PC-9 (cell line): ENCODE results near the gene PLEKHG1.

Experiments used
- EZH2 ChIP-seq: fragments of 200-600 bp; sonication (generic); IDR thresholded peaks from 2 replicates; pipeline ENCODE4 v1.8.0; 2017; ENCODE audit warnings: antibody characterized with exemption, low read depth
- TF ChIP-seq, protein P1 (sequence below): fragments of 200-600 bp; sonication (generic); conservative IDR thresholded peaks from 2 replicates; pipeline ENCODE4 v1.6.1; 2017; ENCODE audit warnings: mixed run types, antibody characterized with exemption, mild to moderate bottlenecking, moderate library complexity

GRCh38 chr6:150604467-150604866 lies 4.8 kb downstream of the PLEKHG1 start:
- TF ChIP-seq EZH2, result no peak
- TF ChIP-seq, protein P1, sequence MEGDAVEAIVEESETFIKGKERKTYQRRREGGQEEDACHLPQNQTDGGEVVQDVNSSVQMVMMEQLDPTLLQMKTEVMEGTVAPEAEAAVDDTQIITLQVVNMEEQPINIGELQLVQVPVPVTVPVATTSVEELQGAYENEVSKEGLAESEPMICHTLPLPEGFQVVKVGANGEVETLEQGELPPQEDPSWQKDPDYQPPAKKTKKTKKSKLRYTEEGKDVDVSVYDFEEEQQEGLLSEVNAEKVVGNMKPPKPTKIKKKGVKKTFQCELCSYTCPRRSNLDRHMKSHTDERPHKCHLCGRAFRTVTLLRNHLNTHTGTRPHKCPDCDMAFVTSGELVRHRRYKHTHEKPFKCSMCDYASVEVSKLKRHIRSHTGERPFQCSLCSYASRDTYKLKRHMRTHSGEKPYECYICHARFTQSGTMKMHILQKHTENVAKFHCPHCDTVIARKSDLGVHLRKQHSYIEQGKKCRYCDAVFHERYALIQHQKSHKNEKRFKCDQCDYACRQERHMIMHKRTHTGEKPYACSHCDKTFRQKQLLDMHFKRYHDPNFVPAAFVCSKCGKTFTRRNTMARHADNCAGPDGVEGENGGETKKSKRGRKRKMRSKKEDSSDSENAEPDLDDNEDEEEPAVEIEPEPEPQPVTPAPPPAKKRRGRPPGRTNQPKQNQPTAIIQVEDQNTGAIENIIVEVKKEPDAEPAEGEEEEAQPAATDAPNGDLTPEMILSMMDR, result no peak
